ENCODE results near the gene NME3.
"Not testable (repeated sequence)": the region's sequence is repeated elsewhere in the genome, so short reads cannot be mapped to it uniquely, and the experiment has no call there.

NME3 gene

GRCh38 chr16:1810106-1810505 is 38.8 kb upstream of the NME3 start:
- no peak for DNase-seq (ENCODE audit: low read depth)
- no peak overlapping the region for H3K4me3 ChIP-seq (ENCODE audit: low read depth, low read length)
- in situ Hi-C loops (cut with HindIII; ENCODE audit: low sequenced_read_pairs), result no loop called here
- no peak for TF ChIP-seq CTCF (IDR thresholded peaks at IDR 0.05; ENCODE audit: low read depth, low read length, missing control alignments)

GRCh38 chr16:1809281-1809801 is 38.0 kb upstream of the NME3 start:
- TF ChIP-seq CTCF (IDR thresholded peaks at IDR 0.05; ENCODE audit: low read depth, low read length, missing control alignments), result no peak
- no peak for DNase-seq (ENCODE audit: low read depth)
- no peak overlapping the region for H3K4me3 ChIP-seq (ENCODE audit: low read depth, low read length)
- in situ Hi-C loops (cut with HindIII; ENCODE audit: low sequenced_read_pairs), result no loop called here

- no peak for TF ChIP-seq CTCF (IDR thresholded peaks at IDR 0.05; ENCODE audit: low read depth, low read length, missing control alignments)
- in situ Hi-C loops (cut with HindIII; ENCODE audit: low sequenced_read_pairs), result no loop called here
- H3K4me3 ChIP-seq (ENCODE audit: low read depth, low read length), result no peak overlapping the region
- DNase-seq (ENCODE audit: low read depth), result no peak
Measured at GRCh38 chr16:1808691-1809090, 37.3 kb upstream of the NME3 start.

GRCh38 chr16:1807626-1808025 is 36.3 kb upstream of the NME3 start:
- no peak overlapping the region for H3K4me3 ChIP-seq (ENCODE audit: low read depth, low read length)
- in situ Hi-C loops (cut with HindIII; ENCODE audit: low sequenced_read_pairs), result no loop called here
- DNase-seq (ENCODE audit: low read depth), result no peak
- TF ChIP-seq CTCF (IDR thresholded peaks at IDR 0.05; ENCODE audit: low read depth, low read length, missing control alignments), result no peak

GRCh38 chr16:1800701-1801100 is 29.4 kb upstream of the NME3 start:
- in situ Hi-C loops (cut with HindIII; ENCODE audit: low sequenced_read_pairs), result no loop called here
- H3K4me3 ChIP-seq (ENCODE audit: low read depth, low read length), result no peak overlapping the region
- TF ChIP-seq CTCF (IDR thresholded peaks at IDR 0.05; ENCODE audit: low read depth, low read length, missing control alignments), result no peak
- DNase-seq (ENCODE audit: low read depth), result no peak

GRCh38 chr16:1799263-1799662 is 27.9 kb upstream of the NME3 start:
- H3K4me3 ChIP-seq (ENCODE audit: low read depth, low read length); DNase-seq (ENCODE audit: low read depth); in situ Hi-C loops (cut with HindIII; ENCODE audit: low sequenced_read_pairs): not testable (repeated sequence)

- no peak for DNase-seq (ENCODE audit: low read depth)
- no peak for TF ChIP-seq CTCF (IDR thresholded peaks at IDR 0.05; ENCODE audit: low read depth, low read length, missing control alignments)
- in situ Hi-C loops (cut with HindIII; ENCODE audit: low sequenced_read_pairs), result no loop called here
- H3K4me3 ChIP-seq (ENCODE audit: low read depth, low read length), result no peak overlapping the region
Measured at GRCh38 chr16:1794908-1795666, 23.7 kb upstream of the NME3 start.

Measured in astrocyte of the cerebellum (primary cell).